ENCODE data around the gene GPR148.

GPR148 gene

DNA sequence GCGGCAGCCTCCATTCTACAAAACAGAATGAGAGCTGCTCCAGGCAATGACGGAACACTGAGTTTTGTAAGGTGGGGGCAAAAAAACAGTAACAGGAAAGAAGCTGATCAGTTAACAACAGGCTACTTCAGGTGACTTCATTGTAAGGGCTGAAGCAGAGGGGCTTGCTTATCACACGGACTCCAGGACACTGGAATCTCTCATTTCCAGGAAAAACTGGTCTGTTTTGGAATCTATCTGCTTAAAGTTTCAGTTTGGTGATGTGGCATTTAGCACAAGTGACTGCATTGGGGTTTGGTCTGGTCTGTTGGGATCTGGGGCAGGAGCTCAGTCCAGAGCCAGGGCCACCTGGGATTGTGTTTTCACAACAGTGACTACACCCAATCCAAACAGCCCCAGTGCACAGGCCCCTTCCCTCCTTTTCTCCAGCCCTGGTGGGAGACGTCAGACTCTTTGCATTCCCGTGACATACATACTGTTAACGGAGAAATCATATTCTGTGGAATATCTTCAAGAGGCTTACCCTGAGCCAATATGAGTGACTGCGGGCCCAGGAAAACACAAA lies 40.6 kb downstream of the GPR148 start:
- DNase-seq (ENCODE audit: low read depth in 2 of 2): no peak

DNA sequence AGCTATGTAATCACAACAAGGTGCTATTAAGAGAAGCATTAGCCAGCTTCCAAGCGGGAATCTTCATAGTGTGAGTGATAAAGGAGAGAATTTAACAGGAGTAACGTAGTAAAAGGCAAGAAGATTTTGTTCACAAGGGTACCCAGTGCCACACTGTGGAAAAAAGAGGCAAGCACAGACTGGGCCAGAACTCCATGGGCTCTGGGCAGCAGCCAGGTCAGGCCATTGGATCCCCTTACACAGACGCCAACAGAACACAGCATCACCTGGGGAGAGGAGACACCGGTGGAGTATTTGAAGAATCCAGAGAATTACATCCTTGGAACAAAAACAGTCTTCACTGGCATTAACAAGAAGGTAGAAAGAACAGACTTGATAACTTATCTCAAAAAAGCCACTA lies 47.7 kb downstream of the GPR148 start:
- no peak for DNase-seq (ENCODE audit: low read depth in 2 of 2)

DNA sequence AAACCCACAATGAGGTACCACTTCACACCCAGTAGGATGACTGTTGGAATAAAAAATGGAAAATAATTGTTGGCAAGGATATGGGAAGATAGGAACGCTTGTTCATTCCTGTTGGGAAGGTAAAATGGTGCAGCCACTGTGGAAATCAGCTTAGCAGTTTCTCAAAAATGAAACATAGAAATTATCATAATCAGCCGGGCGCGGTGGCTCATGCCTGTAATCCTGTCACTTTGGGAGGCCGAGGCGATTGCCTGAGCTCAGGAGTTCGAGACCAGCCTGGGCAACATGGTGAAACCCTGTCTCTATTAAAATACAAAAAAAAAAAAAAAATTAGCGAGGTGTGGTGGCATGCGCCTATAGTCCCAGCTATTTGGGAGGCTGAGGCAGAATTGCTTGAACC lies 49.9 kb downstream of the GPR148 start:
- no peak for DNase-seq (ENCODE audit: low read depth in 2 of 2)
